ENCODE data around the gene VWA3B. TPM values are rescaled to one million over a fixed set of nuclear protein-coding genes. Genes with fewer than 3 reads are reported as not detected.

VWA3B gene
- total RNA-seq, 1 experiment from 2014 or later = not detected

GRCh38 chr2:98212092-98213000, 125.4 kb downstream of the VWA3B start:
- Histone ChIP-seq H3K4me1 (ENCODE audit: insufficient read depth, low read length, poor library complexity, severe bottlenecking) (no peaks in the 10 kb centered on the region), H3K36me3 (ENCODE audit: insufficient read depth, low read length, poor library complexity, severe bottlenecking) (no peaks in the 10 kb centered on the region), H3K27ac (ENCODE audit: low read depth, low read length, poor library complexity, severe bottlenecking) (no peak overlapping the region), H3K4me3 (ENCODE audit: low read depth, low read length, poor library complexity, severe bottlenecking) (no peak overlapping the region), H3K9me3 (ENCODE audit: low read depth, low read length, poor library complexity, severe bottlenecking) (no peaks in the 10 kb centered on the region), H3K27me3 (replicated peaks; ENCODE audit: insufficient read depth, low read depth, low read length, poor library complexity) (peaks cover 58% of the 10 kb centered on the region)
- BruUV-seq (replicated peaks) = no TSS peak
- TF ChIP-seq EZH2 (IDR thresholded peaks at IDR 0.05; ENCODE audit: borderline replicate concordance, low read depth, low read length, poor library complexity, severe bottlenecking) = no peak
- CTCF ChIA-PET = no interaction called here
- POLR2A ChIA-PET (ENCODE audit: low non-redundant PET) = no interaction called here
- intact Hi-C loops (cut with micrococcal nuclease; ENCODE audit: unreplicated experiment) = no loop called here
- DNase-seq (ENCODE audit: low spot score) = no peak

GRCh38 chr2:98216616-98217015, 129.6 kb downstream of the VWA3B start:
- H3K4me3 ChIP-seq (ENCODE audit: low read depth, low read length, poor library complexity, severe bottlenecking) = no peak overlapping the region
- POLR2A ChIA-PET (ENCODE audit: low non-redundant PET) = no interaction called here
- no peak overlapping the region for H3K27ac ChIP-seq (ENCODE audit: low read depth, low read length, poor library complexity, severe bottlenecking)
- H3K36me3 ChIP-seq (ENCODE audit: insufficient read depth, low read length, poor library complexity, severe bottlenecking) = no peaks in the 10 kb centered on the region
- intact Hi-C loops (cut with micrococcal nuclease; ENCODE audit: unreplicated experiment) = no loop called here
- no TSS peak for BruUV-seq (replicated peaks)
- TF ChIP-seq CTCF (conservative IDR thresholded peaks at IDR 0.05; ENCODE audit: low read depth, low read length) (no peak), EZH2 (IDR thresholded peaks at IDR 0.05; ENCODE audit: borderline replicate concordance, low read depth, low read length, poor library complexity, severe bottlenecking) (no peak)
- peaks cover 32% of the 10 kb centered on the region for H3K27me3 ChIP-seq (replicated peaks; ENCODE audit: insufficient read depth, low read depth, low read length, poor library complexity)
- DNase-seq (ENCODE audit: low spot score) = no peak
- no peaks in the 10 kb centered on the region for H3K9me3 ChIP-seq (ENCODE audit: low read depth, low read length, poor library complexity, severe bottlenecking)
- H3K4me1 ChIP-seq (ENCODE audit: insufficient read depth, low read length, poor library complexity, severe bottlenecking) = no peaks in the 10 kb centered on the region
- CTCF ChIA-PET = no interaction called here

- H3K9me3 ChIP-seq (ENCODE audit: low read depth, low read length, poor library complexity, severe bottlenecking) = no peaks in the 10 kb centered on the region
- no peaks in the 10 kb centered on the region for H3K4me1 ChIP-seq (ENCODE audit: insufficient read depth, low read length, poor library complexity, severe bottlenecking)
- H3K27me3 ChIP-seq (replicated peaks; ENCODE audit: insufficient read depth, low read depth, low read length, poor library complexity) = peaks cover 7% of the 10 kb centered on the region
- no peaks in the 10 kb centered on the region for H3K36me3 ChIP-seq (ENCODE audit: insufficient read depth, low read length, poor library complexity, severe bottlenecking)
- TF ChIP-seq CTCF (conservative IDR thresholded peaks at IDR 0.05; ENCODE audit: low read depth, low read length) = no peak
- no peak for DNase-seq (ENCODE audit: low spot score)
- CTCF ChIA-PET = no interaction called here
- H3K4me3 ChIP-seq (ENCODE audit: low read depth, low read length, poor library complexity, severe bottlenecking) = no peak overlapping the region
- POLR2A ChIA-PET (ENCODE audit: low non-redundant PET) = no interaction called here
- intact Hi-C loops (cut with micrococcal nuclease; ENCODE audit: unreplicated experiment) = no loop called here
- no peak overlapping the region for H3K27ac ChIP-seq (ENCODE audit: low read depth, low read length, poor library complexity, severe bottlenecking)
- BruUV-seq (replicated peaks) = no TSS peak
Measured at GRCh38 chr2:98219152-98219551, 132.2 kb downstream of the VWA3B start.

GRCh38 chr2:98233941-98234340, 147.0 kb downstream of the VWA3B start:
- Histone ChIP-seq H3K36me3 (ENCODE audit: insufficient read depth, low read length, poor library complexity, severe bottlenecking) (no peaks in the 10 kb centered on the region), H3K4me1 (ENCODE audit: insufficient read depth, low read length, poor library complexity, severe bottlenecking) (no peaks in the 10 kb centered on the region), H3K9me3 (ENCODE audit: low read depth, low read length, poor library complexity, severe bottlenecking) (no peaks in the 10 kb centered on the region), H3K27ac (ENCODE audit: low read depth, low read length, poor library complexity, severe bottlenecking) (no peak overlapping the region), H3K27me3 (replicated peaks; ENCODE audit: insufficient read depth, low read depth, low read length, poor library complexity) (peaks cover 19% of the 10 kb centered on the region), H3K4me3 (ENCODE audit: low read depth, low read length, poor library complexity, severe bottlenecking) (no peak overlapping the region)
- intact Hi-C loops (cut with micrococcal nuclease; ENCODE audit: unreplicated experiment) = no loop called here
- TF ChIP-seq CTCF (conservative IDR thresholded peaks at IDR 0.05; ENCODE audit: low read depth, low read length) = no peak
- TF ChIP-seq EZH2 (IDR thresholded peaks at IDR 0.05; ENCODE audit: borderline replicate concordance, low read depth, low read length, poor library complexity, severe bottlenecking) = no peak
- DNase-seq (ENCODE audit: low spot score) = no peak
- BruUV-seq (replicated peaks) = no TSS peak
- CTCF ChIA-PET = no interaction called here
- POLR2A ChIA-PET (ENCODE audit: low non-redundant PET) = no interaction called here

All from A673 (cell line).